Endometrial microvascular endothelial cells (primary cell): ENCODE measurements around the gene PIK3CD. TPM values are rescaled to one million over a fixed set of nuclear protein-coding genes. Genes with fewer than 3 reads are reported as not detected.

ENCODE experiments used
- in situ Hi-C: cut with HindIII; loops from 2 replicates; pipeline ENCODE4 v1.10.0; 2017; ENCODE audit warnings: low sequenced_read_pairs, low pct_unique_long_range_greater_than_20kb; ENCODE audit errors: inconsistent ontology term
- total RNA-seq: library from RNA; depleted of rRNA; stranded (reverse); fragments of >200 nt; gene quantifications from one replicate; pipeline ENCODE4 v1.2.3, GENCODE V29; 2015; ENCODE audit errors: inconsistent ontology term

The PIK3CD gene
- total RNA-seq, 1 donor from 2014 or later = 9.1 TPM

DNA sequence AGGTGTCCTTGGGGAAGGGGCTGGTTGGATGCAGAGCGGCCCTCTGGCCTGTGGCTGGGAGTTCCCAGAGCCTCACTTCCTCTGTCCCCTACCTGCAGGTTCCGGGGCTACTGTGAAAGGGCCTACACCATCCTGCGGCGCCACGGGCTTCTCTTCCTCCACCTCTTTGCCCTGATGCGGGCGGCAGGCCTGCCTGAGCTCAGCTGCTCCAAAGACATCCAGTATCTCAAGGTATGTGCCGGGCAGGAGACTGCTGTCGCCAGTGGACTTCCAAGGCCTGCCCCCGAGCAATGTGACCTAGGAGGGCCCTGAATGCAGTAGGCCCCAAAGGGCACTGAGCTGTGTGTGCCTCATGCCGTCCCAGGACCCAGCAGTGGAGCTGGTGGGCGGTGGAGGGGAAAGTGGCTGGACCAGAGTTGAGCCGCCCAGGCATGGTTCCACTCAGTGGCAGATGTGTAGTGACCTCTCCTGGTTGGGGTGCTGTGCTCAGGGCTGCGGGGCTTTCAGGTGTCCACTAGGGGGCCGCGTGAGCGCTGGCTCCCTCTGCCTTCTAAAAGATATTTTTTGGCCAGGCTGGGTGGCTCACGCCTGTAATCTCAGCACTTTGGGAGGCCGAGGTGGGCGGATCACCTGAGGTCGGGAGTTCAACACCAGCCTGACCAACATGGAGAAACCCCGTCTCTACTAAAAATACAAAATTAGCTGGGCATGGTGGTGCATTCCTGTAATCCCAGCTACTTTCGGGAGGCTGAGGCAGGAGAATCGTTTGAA lies 73.4 kb downstream of the PIK3CD start:
- in situ Hi-C loops = no loop called here

DNA sequence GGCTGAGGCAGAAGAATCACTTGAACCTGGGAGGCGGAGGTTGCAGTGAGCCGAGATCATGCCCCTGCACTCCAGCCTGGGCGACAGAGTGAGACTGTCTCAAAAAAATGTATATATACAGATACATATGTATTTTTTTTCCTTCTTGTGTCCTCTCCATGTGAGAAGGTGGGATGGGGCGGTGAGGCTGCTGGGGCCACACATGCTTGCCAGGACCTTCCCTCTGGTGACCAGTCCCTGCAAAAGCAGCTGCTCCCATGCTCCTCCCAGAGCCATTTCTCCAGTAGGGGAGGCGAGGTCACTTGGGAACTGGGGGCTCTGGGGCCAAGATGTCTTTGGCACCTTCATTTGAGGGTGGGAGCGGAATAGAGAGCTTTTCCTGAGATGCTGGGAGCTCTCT lies 74.9 kb downstream of the PIK3CD start:
- in situ Hi-C loops = no loop called here

GRCh38 chr1:9726905-9727595 lies 75.5 kb downstream of the PIK3CD start:
- in situ Hi-C loops = no loop called here

DNA sequence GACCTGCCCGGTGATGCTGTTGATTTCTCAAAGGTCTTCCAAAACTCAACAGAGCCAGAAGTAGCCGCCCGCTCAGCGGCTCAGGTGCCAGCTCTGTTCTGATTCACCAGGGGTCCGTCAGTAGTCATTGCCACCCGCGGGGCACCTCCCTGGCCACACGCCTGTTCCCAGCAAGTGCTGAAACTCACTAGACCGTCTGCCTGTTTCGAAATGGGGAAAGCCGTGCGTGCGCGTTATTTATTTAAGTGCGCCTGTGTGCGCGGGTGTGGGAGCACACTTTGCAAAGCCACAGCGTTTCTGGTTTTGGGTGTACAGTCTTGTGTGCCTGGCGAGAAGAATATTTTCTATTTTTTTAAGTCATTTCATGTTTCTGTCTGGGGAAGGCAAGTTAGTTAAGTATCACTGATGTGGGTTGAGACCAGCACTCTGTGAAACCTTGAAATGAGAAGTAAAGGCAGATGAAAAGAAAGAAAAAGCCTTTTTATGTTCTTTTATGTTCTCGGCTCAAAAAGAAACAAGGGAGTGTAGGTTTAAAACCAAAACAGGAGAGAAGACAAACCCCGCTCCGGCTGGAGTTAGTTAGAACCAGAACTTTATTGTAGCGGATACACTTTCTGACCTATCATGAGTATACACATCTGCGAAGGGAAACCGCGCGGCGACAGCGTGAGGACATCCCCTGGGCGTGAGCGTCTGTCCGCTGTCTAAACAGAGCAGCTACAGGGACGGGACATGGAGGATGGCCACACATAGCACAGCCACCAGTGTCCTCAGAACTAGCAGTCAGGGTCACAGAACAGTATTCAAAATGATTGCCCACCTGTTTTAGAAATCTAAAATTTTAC lies 77.1 kb downstream of the PIK3CD start:
- in situ Hi-C loops = no loop called here

DNA sequence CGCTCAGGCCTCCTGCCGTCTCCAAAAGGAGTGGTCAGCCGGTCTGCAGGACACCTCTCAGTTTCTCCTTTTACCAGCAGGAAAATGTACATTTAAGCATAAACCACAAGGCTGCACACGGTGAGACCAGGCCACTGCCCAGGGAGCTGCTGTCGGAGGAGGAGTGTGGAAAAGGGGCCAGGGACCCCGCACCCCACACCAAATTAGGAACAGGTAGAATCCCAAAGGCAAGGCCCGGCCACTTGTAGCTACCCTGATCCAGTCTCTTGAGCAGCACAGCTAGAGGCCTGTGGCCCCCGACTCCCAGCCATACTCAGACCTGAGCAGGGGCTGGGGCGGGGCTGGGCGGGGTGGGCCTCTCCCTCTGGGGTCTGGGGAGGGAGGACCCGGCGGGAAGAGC lies 78.0 kb downstream of the PIK3CD start:
- in situ Hi-C loops = no loop called here

DNA sequence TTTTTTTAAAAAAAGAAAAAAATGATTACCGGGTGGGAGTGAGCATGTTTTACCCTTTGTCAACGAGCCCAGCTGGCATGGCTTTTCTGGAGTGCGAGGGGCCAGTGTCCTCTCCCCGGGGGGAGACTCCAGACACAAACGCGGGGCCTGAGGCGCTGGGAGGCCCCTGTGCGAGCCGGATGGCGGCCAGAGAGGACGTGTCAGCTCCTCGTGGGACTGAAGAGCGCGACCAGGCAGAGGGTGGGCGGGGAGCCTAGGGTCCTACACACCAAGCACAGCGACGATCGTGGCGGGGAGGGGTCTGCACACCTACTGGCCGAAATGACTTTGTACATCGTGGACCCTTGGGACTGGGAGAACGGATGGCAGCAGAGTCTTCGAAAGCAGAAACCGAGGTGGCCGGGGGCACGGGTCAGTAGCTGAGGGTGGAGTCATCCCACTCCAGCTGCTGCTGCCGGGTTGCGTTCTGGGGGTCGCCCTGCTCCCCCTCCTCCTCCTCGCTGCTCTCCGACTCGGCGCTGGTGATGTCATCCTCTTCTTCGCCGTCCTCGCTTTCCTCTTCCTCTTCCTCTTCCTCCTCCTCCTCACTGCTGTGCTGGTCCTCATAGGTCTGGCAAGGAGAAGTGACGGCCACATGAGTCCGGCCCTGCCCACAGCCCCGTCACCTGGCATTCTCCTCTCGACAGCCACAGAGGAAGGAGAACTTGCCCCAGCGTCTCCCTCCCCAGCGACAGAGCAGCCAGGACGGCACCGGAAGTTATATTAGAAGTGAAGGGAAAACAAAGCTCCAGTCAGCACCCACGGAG lies 78.8 kb downstream of the PIK3CD start:
- in situ Hi-C loops = no loop called here

- in situ Hi-C loops = no loop called here
These were observed 79.6 kb downstream of the PIK3CD start for GRCh38 chr1:9731051-9731537.

GRCh38 chr1:9731561-9731960 lies 80.0 kb downstream of the PIK3CD start:
- in situ Hi-C loops = no loop called here

- in situ Hi-C loops = no loop called here
These were observed 80.8 kb downstream of the PIK3CD start for GRCh38 chr1:9732123-9732971.

DNA sequence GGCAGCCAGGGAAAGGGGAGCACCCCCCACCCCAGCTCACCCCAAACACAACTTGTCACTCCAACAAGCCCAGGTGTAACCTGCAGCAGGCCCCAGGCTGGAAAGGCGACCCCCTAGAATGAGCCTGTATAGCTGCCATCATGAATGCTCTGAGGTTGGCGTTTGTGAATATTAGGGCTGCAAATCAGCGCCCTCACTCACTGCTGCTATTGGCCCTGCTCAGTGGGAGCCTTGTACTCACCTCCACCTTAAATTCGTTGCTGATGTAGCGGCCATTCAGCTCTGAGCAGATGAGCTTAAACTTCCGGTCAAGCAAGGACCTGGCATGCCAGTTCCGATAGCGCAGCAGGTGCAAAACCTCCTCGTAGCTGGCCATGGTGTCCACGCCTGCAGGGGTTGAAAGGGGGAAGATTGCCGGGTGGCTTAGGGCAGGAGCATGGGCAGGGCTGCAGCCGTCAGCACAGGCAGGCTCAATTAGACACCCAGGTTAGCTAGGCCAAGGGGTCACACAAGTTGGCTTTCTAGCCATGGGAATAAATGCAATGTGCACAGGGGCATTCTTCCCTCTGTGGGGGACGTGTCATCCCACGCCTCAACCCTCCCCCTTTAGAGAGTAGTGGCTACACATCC lies 81.7 kb downstream of the PIK3CD start:
- in situ Hi-C loops = no loop called here

DNA sequence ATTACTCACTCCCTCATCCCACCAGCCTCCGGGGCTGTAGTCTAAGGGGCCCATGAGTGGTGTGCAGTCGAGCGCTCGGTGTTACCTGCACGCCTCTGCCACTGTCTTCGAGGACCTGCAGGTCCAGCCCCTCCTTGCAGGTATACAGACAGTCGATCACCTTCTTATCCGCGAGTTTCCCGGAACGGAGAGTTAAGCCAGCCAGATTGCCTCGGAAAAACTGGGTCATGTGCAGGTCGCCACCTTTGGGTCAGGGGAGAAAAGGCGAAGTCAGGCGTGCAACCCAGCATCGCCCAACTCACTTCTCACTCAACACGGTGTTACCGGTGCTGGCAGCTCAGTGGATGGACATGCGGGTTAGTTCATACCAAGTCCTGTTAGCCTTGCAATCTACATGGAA lies 84.3 kb downstream of the PIK3CD start:
- in situ Hi-C loops = no loop called here

- in situ Hi-C loops = no loop called here
These were observed 84.7 kb downstream of the PIK3CD start for GRCh38 chr1:9736241-9736640.

GRCh38 chr1:9737057-9737456 lies 85.5 kb downstream of the PIK3CD start:
- in situ Hi-C loops = no loop called here

DNA sequence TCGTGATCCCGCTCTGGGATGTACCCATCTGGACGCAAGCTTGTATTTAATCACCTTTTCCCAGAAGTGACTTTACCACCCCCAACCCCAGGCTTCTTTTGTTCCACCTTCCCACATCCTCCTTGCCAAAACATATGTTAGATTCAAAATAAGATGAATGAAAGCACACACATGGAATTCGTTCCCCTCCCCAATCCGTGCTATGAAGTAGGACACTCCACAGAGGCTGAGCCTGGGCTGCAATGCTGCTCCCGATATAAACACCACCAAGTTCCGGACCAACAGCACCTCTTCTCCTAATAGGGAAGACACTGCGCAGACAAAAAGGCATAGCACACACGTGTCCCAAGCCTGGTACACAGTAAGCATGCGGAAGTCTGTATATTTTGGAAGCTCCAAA lies 86.1 kb downstream of the PIK3CD start:
- in situ Hi-C loops = no loop called here

GRCh38 chr1:9744106-9744799 lies 92.7 kb downstream of the PIK3CD start:
- in situ Hi-C loops = no loop called here

- in situ Hi-C loops = no loop called here
These were observed 94.7 kb downstream of the PIK3CD start for GRCh38 chr1:9746211-9746610.

DNA sequence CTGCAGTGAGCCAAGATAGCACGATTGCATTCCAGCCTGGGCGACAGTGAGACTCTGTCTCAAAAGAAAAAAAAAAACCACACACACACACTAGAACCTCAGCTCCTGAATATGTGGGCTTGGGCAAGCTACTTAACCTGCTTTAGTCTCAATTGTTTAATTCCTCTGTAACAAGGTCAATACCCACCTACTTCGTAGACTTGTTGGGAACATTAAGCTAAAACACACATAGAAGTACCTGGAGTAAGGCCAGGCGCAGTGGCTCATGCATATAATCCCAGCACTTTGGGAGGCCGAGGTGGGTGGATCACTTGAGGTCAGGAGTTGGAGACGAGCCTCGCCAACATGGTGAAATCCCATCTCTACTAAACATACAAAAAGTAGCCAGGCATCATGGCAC lies 95.1 kb downstream of the PIK3CD start:
- in situ Hi-C loops = no loop called here
